GM23248 (cell line): ENCODE measurements around the gene FAU.

Experiments used
- EZH2 ChIP-seq: fragments of 200-600 bp; sonication (generic); IDR thresholded peaks from 2 replicates; pipeline ENCODE4 v1.6.1; 2018; ENCODE audit warnings: antibody characterized with exemption, mild to moderate bottlenecking; ENCODE audit not compliant: insufficient read depth, poor library complexity, severe bottlenecking
- EZH2phosphoT487 ChIP-seq: fragments of 200-600 bp; sonication (generic); IDR thresholded peaks from 2 replicates; pipeline ENCODE4 v1.6.1; 2018; ENCODE audit warnings: antibody characterized with exemption, moderate library complexity, mild to moderate bottlenecking, low read depth; ENCODE audit not compliant: insufficient read depth

DNA sequence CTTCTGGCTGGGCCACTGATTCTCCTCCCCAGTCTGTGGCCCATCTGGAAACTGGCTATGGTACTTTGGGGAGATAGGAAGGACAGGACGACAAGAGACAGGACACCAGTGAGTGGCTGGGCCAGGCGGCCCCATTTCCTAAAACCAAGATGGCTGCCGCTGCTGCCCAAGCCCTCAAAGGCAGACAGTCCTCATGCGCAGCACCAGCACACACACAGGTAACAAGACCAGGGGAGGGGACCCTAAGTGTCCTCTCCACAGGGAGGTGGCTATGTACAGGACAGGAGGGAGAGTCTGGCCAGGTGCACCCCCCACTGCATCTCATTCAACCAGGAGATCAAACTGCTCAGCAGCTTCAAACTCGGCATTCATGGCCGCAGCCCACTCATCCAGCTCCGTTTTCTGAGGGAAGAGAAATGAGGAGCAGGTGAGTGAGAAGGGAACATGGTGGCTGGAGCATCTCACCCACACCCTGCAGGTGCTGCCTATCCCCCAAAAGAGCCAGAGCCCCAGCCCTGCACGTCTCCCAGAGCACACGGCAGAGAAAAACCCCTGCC is 43.1 kb downstream of the FAU start:
- no peak for TF ChIP-seq EZH2
- no peak for TF ChIP-seq EZH2phosphoT487
